GM18861 (cell line): ENCODE results near the gene PSMB7.

Experiments used
- ATAC-seq: cut with Tn5 transposase; IDR thresholded peaks from one replicate; pipeline ENCODE4 v1.9.1; 2021; ENCODE audit not compliant: unreplicated experiment

The PSMB7 gene

DNA sequence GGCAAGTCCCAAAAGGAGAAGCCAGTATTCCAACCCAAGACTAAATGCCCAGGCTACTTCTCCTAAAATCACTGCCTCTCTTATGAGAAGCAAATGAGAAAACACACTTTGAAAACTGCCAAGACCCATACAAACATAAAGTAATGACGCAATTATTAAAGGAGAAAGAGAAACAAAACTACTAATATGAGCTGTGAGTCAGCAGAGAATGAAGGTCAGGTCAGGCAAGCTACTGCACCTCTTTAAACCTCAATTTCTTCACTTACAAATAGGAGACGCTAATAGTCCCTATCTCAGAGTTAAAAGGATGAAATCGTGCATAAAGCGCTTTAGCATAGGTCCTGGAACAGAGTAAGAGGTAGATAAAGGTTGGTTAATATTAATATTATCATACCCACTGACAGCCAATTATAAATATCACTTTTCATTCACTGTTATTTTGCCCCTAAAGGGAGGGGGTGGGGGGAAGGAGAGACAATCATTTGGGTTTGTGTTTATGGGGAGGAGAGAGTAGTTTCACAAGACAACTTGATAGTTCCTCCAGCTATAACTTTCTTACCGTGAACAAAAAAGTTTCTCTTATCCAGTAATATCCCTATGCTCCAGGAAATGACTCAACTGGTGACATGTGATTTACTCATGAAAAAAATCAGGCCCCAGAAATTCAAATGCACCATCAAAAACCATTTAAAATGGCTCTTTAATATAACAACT is 3.6 kb downstream of the PSMB7 start:
- ATAC-seq, result no peak

DNA sequence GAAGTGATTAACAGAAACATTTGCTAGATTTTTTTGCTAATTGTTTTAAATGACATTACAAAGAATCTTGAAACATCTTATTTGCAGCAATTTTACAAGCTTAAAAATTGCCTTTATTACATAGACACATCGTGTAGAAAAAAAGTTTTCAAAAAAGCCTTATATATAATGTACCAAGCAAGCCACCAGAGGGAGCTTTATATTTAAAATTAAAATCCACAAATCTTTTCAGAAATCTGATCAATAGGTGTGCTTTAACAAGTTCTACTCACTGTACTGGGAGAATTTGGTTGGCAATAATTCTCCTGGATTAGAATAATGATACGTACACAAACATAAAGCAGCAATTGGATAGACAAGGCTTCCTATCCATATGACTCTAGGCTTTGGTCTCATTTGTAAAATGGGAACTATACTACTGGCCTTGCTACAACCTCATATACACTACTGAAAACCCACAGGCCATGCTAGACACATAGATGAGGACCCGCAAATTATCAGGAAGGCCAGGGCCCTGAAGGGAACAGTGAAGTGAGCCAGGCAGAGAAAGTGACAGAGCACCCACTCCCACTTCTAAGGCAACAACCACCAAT is 4.8 kb downstream of the PSMB7 start:
- no peak for ATAC-seq

DNA sequence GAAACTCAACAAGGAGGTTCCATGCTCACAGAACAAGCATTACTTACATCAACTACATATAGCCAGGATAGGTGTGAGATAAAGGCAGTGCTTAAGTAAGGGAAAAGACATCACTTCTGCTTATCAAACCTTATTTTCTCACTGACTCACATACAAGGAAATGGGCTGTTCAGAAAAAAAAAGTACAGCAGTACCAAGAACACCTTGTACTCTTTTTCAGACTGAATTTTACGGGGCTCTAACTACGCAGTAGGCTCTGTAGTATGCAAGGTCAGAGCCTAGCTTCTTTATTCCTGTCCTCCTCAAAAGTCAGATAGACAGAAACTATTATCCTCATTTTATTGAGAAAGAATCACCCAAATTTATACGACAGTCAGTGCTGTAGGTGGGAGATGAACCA is 5.8 kb downstream of the PSMB7 start:
- ATAC-seq, result no peak

DNA sequence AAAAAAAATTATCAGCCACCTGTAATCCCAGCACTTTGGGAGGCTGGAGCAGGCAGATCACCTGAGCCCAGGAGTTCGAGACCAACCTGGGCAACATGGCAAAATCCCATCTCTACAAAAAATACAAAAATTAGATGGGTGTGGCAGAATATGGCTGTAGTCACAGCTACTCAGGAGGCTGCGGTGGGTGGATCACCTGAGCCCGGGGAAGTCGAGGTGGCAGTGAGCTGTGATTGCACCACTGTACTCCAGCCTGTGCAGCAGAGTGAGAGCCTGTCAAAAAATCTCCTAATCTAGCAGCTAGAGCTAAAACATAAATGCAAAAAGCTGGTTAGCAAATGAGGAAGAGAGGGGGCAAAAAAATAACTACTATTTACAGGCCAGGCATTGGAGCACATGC is 12.0 kb downstream of the PSMB7 start:
- no peak for ATAC-seq

DNA sequence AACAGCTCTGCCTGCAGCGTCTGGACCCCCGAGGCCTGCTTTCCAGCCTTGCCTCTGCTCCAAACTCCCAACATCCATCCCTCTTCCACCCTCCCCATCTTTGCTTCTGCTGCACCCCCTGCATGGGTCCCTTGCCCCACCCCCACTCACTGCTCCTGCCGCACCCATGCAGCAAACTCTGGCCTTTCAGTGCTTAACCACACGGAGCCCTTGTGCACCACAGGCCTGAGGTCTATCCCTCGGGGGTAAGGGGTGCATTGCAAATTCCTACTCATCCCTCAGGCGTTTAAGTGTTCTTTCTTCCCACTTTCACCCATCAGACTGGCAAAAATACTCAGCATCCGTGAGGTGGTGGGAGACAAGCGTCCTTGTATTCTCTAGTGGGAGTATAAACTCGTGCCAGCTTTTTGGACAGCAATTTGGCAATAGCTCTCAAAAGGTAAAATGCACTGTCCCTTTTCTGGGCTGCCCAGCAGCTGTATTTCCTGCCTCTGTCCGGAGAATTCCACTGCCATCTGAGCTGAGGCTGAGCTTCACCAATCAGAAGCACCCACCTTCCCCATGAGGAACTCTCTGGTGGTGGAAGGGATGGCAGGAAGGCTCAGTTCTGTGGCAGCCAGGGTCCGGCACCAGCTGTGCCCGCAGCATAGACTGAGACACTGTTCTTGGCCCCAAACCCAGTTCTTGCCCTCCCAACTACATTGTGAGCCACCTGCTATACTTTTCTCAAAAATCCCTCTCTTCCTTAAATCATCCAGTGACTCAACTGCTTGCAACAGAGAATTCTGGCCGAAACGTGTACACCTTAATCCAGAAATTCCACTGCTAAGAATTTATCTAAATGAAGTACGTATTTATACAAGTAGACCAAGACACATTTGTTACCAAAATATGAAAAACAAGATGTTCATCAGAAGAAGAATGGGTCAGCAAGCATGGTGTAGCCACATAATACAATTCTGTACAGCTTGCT is 15.0 kb downstream of the PSMB7 start:
- ATAC-seq, result no peak

DNA sequence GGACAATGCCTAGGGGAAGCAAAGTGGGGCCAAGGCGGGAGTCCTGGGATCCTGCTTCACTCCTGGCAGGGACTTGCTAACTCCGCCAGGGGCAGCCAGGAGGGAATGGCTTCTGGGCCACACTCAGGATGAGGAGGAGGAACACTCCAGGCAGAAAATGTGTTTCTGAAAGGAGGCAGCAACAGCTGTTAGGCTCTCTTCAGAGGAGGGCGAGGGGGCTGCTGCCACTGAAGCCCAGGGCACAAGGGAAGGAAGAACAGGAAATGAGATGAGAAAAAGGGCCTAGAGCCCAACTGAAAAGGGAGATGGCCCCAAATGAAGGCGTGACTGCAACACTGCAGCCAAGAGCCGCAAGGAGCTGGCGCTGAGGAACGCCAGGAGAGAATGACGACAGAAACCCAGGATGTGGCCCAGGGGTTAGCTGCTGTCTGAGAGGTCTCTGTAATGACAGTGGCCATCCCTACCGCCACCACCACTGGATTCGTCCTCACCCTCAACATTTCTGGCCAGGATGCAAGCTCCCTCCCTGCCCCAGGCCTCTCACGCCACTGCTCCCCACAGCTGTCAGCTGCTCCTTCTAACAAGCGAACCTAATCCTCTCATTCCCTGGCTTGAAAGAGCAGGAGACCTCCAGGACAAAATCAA is 15.8 kb downstream of the PSMB7 start:
- ATAC-seq, result no peak

DNA sequence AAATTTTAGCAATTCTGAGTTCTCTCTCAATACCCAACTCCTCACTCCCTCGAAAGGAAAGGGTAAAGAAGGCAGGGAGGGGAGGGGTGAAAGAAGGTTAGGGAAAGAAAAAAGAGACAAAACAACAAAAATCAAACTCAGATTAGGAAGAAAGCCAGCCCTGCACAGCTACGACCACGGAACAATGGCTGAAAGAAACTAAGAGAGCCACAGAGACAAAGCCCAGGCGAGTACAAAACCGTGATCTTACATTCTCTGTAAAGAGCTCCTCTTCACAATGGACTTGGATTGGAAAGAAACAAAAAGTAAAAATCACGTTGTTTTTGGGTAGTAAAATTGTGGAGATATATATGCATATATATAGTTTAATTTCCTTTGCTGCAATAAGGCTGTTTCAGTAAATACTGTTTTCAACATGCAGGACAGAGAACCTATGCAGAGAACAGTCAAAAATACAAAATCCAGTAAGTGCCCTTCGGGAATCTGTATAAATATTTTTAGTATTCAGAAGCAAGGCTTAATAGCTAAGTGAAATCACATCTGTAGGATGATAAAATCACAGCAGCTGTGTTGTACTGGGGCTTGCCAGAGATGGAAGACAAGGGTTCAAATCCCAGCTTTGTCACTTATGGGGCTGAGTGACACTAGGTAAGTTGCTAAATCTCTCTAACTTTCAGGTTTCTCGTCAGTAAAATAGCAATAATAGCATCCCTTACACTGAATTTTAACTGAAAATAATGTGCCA is 16.9 kb downstream of the PSMB7 start:
- ATAC-seq, result no peak

DNA sequence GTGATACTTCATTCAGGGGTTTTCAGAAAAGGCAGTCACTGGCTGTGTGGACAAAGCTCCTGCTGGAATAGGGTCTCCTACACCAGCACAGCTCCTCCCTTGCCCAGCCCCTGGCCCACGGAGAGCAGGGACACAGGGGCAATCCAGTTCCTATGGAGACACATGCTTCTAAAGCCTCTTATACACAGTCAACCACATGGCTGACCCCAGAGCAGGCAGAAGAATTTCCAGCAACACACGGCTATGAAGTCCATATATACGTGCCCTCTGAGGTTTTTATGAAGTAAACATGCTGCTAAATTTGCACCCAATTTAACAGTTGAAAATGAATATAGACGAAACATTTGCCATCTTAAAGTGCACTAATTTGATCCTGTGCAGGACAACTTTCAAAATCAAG is 19.4 kb downstream of the PSMB7 start:
- ATAC-seq, result no peak

DNA sequence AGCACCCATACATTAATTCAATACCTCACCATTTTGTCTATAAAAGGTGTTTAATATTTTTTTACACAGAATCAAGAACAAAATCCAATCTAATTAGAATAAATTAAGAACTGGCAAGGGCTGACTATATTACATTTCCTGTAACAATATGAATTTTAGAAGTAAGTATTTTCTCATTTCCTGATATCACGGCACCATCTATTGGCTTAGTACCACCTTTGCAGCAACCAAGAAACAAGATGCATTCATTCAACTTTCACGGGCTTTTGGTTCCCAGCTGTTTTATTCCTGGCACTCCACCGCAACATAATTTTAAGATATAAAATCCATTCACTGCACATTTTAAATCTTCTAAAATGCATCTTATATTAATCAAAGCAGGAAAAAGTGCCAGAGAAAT is 20.6 kb downstream of the PSMB7 start:
- no peak for ATAC-seq

DNA sequence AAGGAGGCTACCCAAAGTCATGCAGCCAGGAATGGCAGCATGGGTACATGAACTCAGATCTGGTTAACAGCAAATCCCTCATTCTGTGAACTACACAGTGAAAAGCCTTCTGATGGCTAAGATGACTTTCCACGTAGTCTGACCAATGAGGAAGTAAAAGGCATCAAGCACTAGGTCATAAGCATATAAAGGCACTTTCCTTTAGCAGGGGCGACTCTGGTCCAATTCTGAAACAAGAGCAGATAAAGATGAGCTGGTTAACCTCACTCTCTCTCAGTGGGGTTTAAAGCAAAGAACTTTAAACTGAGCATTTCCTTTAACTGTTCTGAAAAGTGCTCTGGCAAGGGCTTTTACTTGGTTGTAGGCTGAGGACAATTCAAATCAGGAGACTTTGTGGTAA is 21.1 kb downstream of the PSMB7 start:
- no peak for ATAC-seq

DNA sequence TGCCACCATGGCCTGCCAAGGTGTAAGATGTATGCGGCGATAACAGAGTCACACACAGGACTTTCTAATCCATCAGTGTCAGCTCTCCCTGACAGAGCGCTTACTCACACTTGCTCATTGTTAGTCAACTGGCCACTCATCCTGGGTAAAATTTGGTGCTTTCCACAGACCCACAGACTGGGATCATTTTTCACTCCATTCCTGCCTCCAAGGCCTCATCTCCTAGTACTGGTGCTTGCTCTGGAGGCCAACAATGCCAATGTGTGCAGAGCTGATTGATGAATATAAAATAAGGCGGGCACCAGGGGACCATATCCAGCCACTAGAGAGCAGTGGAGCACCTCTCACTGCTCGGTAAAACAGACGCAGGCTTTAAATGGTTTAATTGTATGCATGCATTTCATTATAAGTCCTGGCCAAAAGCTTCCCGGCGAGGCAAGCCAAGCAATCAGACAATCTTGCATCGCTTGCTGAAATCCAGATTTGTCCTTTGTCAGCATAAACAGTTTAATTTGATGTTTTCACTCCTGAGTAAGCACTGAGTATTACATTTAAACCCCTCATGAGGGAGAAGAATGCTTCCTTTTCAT is 22.3 kb downstream of the PSMB7 start:
- no peak for ATAC-seq

DNA sequence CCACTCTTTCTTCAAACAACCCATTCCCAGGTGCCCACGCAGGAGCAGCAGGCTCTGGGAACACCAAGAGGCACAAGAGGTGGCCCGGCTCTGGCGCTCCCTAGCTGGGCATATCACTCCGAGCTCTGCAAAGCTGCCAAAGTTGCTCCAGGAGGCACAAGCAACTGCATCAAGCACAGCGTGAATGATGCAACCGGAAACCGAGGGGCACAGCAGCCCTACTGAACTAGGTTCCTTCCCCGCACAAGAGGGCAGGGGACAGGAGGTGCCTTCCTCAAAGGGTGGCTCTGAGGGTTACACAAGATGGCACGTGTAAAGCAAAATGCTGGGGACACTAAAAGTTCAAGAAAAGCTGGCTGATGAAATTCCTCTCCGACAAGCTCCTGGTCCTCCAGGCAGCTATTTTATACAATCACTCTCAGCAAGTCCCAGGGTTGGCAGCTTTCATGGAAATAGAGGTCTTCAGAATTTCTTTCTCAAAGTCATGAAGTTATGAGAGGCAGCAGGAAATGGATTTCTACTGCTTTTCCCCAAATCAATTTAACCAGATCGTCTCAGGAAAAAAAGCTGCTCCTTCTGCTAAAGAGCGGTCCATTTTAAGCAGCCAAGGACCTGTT is 22.9 kb downstream of the PSMB7 start:
- ATAC-seq, result no peak

DNA sequence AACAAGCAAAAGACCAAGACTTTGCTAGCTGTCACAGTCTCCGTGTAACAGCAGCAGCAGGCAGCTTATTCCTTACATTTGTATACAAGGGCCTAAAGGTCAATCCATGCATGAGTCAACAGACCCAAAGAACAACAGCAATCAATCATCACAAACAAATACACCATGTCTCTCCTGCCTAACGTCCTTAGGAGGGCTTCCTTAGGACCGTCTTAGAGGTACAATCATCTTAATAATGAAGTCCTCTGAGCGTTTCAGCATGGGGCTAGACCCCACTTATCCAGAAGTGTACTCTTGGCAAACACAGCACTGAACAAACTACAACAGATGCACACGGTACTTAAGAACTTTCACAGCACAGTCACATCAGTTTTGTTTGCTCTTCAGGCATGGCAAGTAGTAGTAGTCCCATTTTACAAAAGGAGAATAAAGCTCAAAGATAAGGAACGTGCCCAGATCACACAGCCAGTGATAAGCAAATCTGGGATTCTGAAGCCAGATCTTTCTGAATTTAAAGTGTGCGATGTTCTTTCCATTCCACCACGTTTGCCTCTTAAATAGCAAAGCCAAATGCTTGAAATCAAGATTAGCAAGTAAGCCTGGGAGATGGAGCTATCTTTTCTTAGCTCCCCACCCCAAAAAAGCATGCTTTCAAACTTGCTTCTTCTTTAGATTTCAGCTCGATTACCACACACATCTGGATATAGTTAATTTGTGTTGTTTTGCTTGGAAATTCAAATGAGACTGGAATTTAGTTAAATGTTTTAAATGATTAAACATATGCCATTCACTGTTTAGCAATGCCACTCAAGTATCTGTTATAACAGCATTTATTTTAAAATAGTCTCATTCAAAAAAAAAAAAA is 24.2 kb downstream of the PSMB7 start:
- ATAC-seq, result no peak

DNA sequence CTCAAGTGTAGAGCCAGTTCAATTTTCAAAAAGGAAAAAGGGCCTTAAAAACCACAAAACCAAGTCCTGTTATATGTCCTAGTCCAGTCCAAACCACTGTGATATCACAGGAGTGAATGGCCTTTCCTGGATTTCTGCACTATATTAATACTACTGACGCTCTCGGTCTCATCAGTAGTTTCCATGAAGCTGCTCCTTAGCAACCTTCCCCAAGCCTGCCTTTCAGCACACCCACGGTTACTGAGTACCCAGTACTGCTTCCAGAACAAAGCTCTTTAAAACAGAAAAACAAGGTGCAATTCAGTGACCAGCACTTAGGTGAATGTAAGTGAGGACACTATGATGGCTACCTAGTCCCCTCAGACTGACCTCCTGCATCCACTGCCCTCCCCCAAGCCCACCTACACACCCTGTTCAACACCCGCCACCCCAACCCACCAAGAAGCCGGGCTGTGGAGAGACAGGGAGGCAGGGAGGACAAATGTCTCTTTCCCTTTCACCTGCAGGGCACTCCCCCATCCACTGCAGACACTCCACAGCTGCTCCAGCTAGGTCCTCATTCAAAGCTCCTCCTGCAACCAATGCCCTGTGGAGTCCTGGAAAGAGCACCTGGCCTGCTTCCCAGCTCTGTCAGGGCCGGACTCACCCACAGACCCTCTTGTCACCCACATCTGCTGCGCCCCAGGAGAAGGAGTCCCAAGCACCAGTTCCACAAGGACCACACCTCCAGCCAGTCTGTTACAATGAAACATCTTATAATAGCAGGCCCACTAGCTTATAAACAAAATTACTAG is 25.9 kb downstream of the PSMB7 start:
- ATAC-seq, result no peak

DNA sequence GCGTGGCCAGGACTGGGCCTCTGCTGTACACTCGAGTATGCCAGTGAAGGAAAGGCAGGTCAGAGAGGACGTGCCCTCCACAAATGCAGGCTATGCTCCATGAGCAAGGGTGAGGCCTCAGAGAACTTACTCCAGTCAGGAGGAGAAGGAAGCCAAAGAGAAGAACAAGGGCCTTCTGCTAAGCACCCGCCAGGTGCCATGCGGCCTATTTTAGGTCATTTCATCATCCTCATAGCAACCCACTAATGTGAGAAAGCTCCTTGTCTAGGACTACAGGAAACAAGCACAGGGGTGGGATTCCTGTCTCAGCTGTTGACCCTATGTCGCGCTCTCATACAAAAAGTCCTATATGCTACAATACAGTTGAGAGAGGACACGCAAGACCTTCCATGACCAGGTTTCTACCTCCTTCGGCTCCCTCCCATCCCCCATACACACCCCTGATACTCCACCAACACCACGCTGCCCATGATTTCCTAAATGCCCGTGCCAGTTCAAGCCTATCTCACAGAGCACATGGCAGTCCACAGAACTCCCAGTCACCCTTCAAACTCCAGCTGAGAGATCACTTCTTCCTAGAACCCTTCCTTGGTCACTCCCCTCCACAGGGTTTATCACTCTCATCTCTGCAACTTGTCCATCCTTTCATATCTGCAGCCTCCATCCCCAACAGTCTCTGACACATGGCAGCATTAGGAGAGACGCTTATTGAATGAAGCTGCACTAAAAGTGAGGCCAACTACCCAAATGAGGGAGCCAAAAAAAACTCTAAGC is 26.8 kb downstream of the PSMB7 start:
- ATAC-seq, result no peak

DNA sequence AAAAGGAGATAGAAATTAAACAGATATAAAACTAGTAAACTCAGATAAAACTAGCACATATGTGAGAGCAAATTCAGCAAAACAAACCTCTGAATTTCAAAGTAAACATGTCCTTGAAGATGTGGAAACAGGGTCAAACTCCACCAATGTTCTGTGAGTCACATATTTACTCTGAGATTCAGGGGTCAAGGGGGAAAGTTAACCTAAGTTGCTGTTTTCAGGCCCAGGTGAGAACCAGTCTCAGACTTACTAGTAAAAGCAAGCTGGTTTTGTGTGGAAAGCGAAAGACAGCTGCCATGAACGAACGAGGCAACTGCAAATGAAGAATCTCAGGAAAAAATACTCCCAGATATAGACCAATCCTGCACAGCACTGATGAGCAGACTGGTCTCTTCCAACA is 29.0 kb downstream of the PSMB7 start:
- ATAC-seq, result no peak

DNA sequence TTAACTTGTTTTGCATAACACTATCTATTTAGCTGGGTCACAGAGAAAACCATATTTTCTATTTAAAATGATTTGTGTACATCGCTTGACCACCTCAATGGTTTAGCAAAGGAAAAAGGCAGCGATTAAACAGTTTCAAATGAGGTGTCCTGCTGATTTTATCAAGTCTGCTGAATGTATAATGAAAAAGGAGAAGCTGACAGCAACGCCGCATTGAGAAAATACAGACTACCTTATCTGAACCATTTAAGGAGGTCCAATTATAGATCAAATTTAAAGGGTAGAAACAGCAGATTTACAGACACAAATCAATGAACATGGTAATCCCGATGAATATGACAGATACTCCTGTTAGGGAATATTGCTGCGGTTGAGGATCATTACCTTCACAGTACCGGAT is 29.6 kb downstream of the PSMB7 start:
- no peak for ATAC-seq
